Gastrocnemius medialis (tissue), 4 donors: ENCODE measurements around the gene TRIO.

Source experiments
- CTCF ChIP-seq, 5 experiments: fragments of 450-650 bp in 3 of 5; fragments of 200-600 bp in 2 of 5; sonication (generic) in 2 of 5; IDR thresholded peaks in 4 of 5; conservative IDR thresholded peaks in 1 of 5; 1 replicate in 4 of 5; 2 replicates in 1 of 5; pipeline ENCODE4 v1.5.1; 2016 to 2019; ENCODE audit warnings: antibody characterized with exemption in 5 of 5, mild to moderate bottlenecking in 3 of 5, moderate library complexity in 3 of 5
- POLR2A ChIP-seq, 2 donors: fragments of 450-650 bp; IDR thresholded peaks; one replicate each; pipeline ENCODE4 v1.6.1; 2017; ENCODE audit warnings: antibody characterized with exemption in 2 of 2, mild to moderate bottlenecking in 2 of 2, moderate library complexity in 2 of 2

DNA sequence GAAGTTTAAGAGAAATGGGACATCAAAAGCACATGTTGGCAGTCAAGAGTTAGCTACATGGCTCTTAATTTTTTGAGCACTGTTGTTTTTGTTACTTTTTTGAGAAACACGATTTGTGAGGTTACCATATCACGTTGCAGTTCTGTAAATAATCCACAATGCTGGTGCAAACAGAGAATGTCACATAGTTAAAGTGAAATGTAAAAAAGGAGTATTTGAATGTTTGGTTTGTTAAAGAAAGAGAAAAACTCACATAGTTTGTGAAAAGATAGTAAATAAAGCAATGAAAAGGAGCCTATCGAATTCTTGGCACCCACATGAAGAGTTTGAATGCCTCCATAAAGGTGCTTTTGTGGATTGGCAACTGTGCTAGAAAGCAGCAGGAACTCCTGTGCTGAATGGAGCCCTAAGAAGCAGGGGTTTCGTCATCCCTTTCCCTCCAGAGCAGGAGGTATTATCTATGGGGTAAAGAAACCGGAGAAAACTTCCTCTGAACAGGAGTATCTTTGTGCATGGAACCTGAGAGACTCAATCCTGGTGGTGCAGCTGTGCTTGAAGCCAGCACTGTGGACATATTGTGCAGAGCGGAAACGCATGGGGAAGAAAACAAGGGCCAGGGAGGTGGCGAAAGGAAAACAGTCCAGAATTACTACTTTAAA lies 289.9 kb downstream of the TRIO start:
- TF ChIP-seq CTCF (IDR thresholded peaks at IDR 0.05 in 4 of 5, conservative IDR thresholded peaks at IDR 0.05 in 1 of 5): no peak
- TF ChIP-seq POLR2A (IDR thresholded peaks at IDR 0.05): no peak
